ENCODE data around the gene KRT15. TPM values are rescaled to one million over a fixed set of nuclear protein-coding genes. Genes with fewer than 3 reads are reported as not detected.

Gene KRT15
- total and polyA plus RNA-seq, 10 of the 15 experiments (the other 5 are each of a cell fraction or from before 2014, with no cell fraction given): 0.06 to 0.17 TPM; not detected in 8

GRCh38 chr17:41510251-41511065, 8.2 kb downstream of the KRT15 start (continued):
- TF ChIP-seq KLF5 (IDR thresholded peaks at IDR 0.05; ENCODE audit: partially characterized antibody) (no peak), IRF4 (IDR thresholded peaks at IDR 0.05; ENCODE audit: low read depth, low read length) (no peak), BCLAF1 (IDR thresholded peaks at IDR 0.05) (no peak), RB1 (IDR thresholded peaks at IDR 0.05; ENCODE audit: borderline replicate concordance) (no peak), JUNB (IDR thresholded peaks at IDR 0.05) (no peak), BRCA1 (IDR thresholded peaks at IDR 0.05; ENCODE audit: low read depth, low read length) (no peak), CBX5 (IDR thresholded peaks at IDR 0.05; ENCODE audit: low read depth) (no peak), SMARCA5 (IDR thresholded peaks at IDR 0.05) (no peak), NR2F1 (conservative IDR thresholded peaks at IDR 0.05) (no peak), MTA2 (IDR thresholded peaks at IDR 0.05; ENCODE audit: low read depth) (no peak)

GRCh38 chr17:41507315-41507880, 11.3 kb downstream of the KRT15 start:
- ATAC-seq (no peak), FAIRE-seq (no peak), DNase-seq (ENCODE audit: low read depth, low spot score) (no peak)
- no peak overlapping the region for H2AFZ ChIP-seq (ENCODE audit: control insufficient read depth, low read depth, low read length)
- no peak overlapping the region for H3K9ac ChIP-seq (ENCODE audit: control insufficient read depth, insufficient read depth, low read length)
- no peak overlapping the region for H3K4me3 ChIP-seq
- intact Hi-C loops (cut with micrococcal nuclease; ENCODE audit: unreplicated experiment): no loop called here
- H3K4me1 ChIP-seq (ENCODE audit: control insufficient read depth, insufficient read depth, low read length): no peaks in the 10 kb centered on the region
- peaks cover 2 to 8% of the 10 kb centered on the region in 2 experiments; a peak in 2 of 4 replicates for H3K27me3 ChIP-seq (replicated peaks in 1 of 2; ENCODE audit: control insufficient read depth in 2 of 2, insufficient read depth in 2 of 2, low read length in 1 of 2)
- no peaks in the 10 kb centered on the region for H3K79me2 ChIP-seq (ENCODE audit: control insufficient read depth, insufficient read depth, low read length)
- in situ Hi-C loops (cut with MboI): no loop called here
- TF ChIP-seq SMARCA5 (IDR thresholded peaks at IDR 0.05): no peak
- ChIA-PET RAD21 (ENCODE audit: unreplicated experiment) (no interaction called here), POLR2A (no interaction called here), CTCF (no interaction called here), SMC1A (ENCODE audit: uncharacterized antibody, unreplicated experiment) (no interaction called here)
- no peak overlapping the region for H3K27ac ChIP-seq (ENCODE audit: control insufficient read depth, insufficient read depth)
- H3K9me3 ChIP-seq (replicated peaks; ENCODE audit: control insufficient read depth, insufficient read depth, low read length): no peaks in the 10 kb centered on the region
- no peaks in the 10 kb centered on the region for H3K36me3 ChIP-seq (ENCODE audit: control insufficient read depth in 2 of 2, insufficient read depth in 2 of 2, low read length in 1 of 2)
- WGBS (ENCODE audit: insufficient coverage, insufficient replicate concordance, low lambda C conversion rate, missing lambda C conversion rate): 9% methylated on average over 10 of the region's 10 CpGs
- no peaks in the 10 kb centered on the region for H4K20me1 ChIP-seq (ENCODE audit: control insufficient read depth, insufficient read depth)
- no peak overlapping the region for H3K4me2 ChIP-seq (ENCODE audit: control insufficient read depth, insufficient read depth)
- no TSS peak for BruUV-seq (replicated peaks)

Data from GM12878 (cell line).